ENCODE data around the gene SH3GLB1.

GRCh38 chr1:86762336-86762735 is 58.0 kb downstream of the SH3GLB1 start:
- TF ChIP-seq POLR2A (IDR thresholded peaks at IDR 0.05; ENCODE audit: low read depth, low read length) = no peak
- no peak for TF ChIP-seq POLR2AphosphoS5 (IDR thresholded peaks at IDR 0.05; ENCODE audit: low read depth, low read length)
